Fibroblast of lung (primary cell): ENCODE results near the gene ASTN2.

Source experiments
- EZH2 ChIP-seq: IDR thresholded peaks from 2 replicates; pipeline ENCODE4 v1.5.1; 2012; ENCODE audit warnings: low read length, control low read depth, mild to moderate bottlenecking; ENCODE audit errors: missing control alignments
- TF ChIP-seq, protein P1 (sequence below), 2 donors: IDR thresholded peaks in 1 of 2; conservative IDR thresholded peaks in 1 of 2; 1 replicate in 1 of 2; 2 replicates in 1 of 2; pipeline ENCODE4 v1.5.1; 2011 to 2012; ENCODE audit warnings: low read length in 2 of 2, control low read depth in 1 of 2, inconsistent platforms in 1 of 2, low read depth in 1 of 2, mild to moderate bottlenecking in 1 of 2

DNA sequence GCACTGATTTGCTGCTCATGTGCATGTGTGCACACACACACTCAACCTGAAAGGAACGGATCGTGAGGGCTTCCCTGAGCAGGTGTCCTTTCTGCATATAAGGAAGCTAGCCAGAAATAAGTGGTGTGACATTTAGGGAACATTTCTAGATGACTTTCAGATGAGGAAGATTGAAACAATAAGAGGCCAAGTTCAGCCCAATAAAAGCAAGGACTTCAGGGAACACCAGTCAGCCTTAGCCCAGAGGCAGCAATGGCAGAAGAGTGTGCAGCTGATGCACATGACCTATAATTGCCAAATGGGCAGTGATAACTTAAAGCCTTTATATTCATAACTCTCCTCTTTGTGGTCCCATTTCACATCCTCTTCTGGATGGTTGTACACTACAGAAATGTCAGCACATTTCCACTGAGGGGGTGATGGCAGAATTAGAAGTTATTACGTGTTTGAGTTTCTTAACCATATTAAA lies 472.2 kb downstream of the ASTN2 start:
- TF ChIP-seq EZH2: no peak
- TF ChIP-seq, protein P1, sequence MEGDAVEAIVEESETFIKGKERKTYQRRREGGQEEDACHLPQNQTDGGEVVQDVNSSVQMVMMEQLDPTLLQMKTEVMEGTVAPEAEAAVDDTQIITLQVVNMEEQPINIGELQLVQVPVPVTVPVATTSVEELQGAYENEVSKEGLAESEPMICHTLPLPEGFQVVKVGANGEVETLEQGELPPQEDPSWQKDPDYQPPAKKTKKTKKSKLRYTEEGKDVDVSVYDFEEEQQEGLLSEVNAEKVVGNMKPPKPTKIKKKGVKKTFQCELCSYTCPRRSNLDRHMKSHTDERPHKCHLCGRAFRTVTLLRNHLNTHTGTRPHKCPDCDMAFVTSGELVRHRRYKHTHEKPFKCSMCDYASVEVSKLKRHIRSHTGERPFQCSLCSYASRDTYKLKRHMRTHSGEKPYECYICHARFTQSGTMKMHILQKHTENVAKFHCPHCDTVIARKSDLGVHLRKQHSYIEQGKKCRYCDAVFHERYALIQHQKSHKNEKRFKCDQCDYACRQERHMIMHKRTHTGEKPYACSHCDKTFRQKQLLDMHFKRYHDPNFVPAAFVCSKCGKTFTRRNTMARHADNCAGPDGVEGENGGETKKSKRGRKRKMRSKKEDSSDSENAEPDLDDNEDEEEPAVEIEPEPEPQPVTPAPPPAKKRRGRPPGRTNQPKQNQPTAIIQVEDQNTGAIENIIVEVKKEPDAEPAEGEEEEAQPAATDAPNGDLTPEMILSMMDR (conservative IDR thresholded peaks at IDR 0.05 in 1 of 2, IDR thresholded peaks at IDR 0.05 in 1 of 2; ENCODE audit: low read depth in 1 of 2, low read length in 2 of 2): no peak
